Measurements from ENCODE around the gene WSB1.

DNA sequence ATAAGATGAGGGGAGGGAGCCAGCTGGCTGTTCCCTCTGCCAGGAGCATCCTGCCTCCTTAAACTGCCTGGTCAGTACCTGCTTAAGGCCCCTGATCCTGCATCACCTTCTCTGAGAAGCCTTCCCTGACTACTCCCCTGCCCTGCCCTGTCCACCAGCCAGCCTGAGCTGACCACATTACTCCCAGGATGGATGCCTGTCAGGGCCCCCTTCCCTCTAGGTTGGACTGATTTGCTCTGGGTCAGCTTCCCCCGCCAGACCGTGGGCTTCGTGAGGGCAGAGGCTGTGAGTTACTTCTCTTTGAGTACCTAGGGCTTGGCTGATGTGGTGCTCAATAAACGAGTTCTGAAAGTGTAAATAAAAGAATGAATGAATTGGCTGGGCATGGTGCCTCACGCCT lies 63.3 kb downstream of the WSB1 start:
- TF ChIP-seq EZH2 (IDR thresholded peaks at IDR 0.05; ENCODE audit: borderline replicate concordance, insufficient read depth, low read depth, low read length, poor library complexity, severe bottlenecking) (no peak), CTCF (IDR thresholded peaks at IDR 0.05) (no peak)

Data from B cell (primary cell).